GM19193 (cell line): Measurements from ENCODE around the gene SEPTIN10.

Experiments
- POLR2A ChIP-seq: IDR thresholded peaks from 4 replicates; pipeline ENCODE4 v1.6.1; 2011; ENCODE audit not compliant: insufficient read depth, insufficient read length; ENCODE audit errors: extremely low read depth

Gene SEPTIN10

DNA sequence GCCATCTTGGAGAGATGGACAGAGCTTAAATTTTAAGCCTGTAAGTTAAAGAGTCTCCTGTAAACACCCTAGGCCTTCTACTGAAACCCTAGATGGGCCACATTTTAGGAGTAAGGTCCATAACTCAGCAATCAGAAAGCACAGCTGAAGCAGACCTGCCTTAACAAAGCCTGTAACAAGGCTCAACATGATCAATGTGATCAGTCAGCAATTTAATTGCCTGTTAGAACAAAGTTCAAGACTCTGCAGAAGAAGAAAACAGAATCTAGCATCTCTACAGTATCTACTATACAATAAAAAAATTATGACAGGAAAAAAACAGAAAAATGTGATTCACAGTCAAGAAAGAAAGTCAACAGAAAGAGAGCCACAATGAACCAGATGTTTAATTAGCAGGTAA lies 27.1 kb downstream of the SEPTIN10 start:
- TF ChIP-seq POLR2A, result no peak

GRCh38 chr2:109582928-109583895 lies 30.6 kb downstream of the SEPTIN10 start:
- TF ChIP-seq POLR2A, result no peak

GRCh38 chr2:109575373-109575772 lies 38.4 kb downstream of the SEPTIN10 start:
- no peak for TF ChIP-seq POLR2A

GRCh38 chr2:109563980-109564550 lies 49.7 kb downstream of the SEPTIN10 start:
- no peak for TF ChIP-seq POLR2A

DNA sequence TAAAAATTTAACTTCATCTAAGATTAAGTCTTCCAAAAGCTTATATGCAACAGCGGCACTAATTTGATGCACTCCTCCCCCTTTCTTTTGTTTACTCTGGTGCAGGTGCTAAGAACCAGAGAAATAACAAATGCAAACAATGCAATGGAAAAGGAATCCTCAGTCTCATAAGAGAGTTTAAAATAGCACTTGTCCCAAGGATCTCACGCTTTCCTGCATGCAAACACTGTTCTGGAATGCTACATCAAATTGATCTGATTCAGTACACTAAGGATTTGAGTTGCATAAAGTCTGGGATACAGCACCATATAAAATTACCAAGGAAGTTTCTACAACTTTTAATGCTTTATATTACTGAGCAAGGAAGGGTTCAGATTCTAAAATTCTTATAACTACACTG lies 50.5 kb downstream of the SEPTIN10 start:
- no peak for TF ChIP-seq POLR2A

GRCh38 chr2:109562421-109562820 lies 51.3 kb downstream of the SEPTIN10 start:
- TF ChIP-seq POLR2A, result no peak

GRCh38 chr2:109560265-109560664 lies 53.5 kb downstream of the SEPTIN10 start:
- TF ChIP-seq POLR2A, result no peak

GRCh38 chr2:109558076-109558882 lies 55.5 kb downstream of the SEPTIN10 start:
- no peak for TF ChIP-seq POLR2A

GRCh38 chr2:109557309-109557708 lies 56.5 kb downstream of the SEPTIN10 start:
- no peak for TF ChIP-seq POLR2A

- no peak for TF ChIP-seq POLR2A
Measured at GRCh38 chr2:109555346-109555900, 58.3 kb downstream of the SEPTIN10 start.

GRCh38 chr2:109554758-109555157 lies 59.0 kb downstream of the SEPTIN10 start:
- TF ChIP-seq POLR2A, result no peak

DNA sequence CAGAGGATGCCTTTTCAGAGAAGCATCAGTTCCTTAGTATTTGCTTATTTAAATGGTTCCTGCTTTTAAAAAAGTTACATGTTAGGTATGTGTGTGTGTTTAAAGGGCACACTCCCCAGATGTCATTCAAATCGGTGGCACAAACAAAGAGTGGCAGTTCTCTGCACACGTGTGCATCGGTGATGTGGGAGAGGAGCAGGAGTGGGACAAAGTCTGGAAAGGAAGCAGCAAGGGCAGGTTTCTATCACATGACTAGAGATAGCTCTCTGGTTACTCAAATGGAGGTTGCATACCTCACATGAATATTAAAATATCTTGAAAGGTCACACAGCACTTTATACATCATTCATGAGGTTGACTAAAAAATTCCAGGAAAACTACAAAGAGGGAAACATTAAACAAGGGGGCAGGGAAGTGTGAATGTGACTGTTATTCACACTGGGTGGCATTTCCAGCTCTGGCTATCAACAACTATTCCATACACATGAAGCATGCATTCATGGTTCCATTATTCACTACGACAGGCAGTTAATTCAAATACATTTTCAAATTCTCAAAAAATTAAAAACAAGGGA lies 64.7 kb downstream of the SEPTIN10 start:
- no peak for TF ChIP-seq POLR2A

DNA sequence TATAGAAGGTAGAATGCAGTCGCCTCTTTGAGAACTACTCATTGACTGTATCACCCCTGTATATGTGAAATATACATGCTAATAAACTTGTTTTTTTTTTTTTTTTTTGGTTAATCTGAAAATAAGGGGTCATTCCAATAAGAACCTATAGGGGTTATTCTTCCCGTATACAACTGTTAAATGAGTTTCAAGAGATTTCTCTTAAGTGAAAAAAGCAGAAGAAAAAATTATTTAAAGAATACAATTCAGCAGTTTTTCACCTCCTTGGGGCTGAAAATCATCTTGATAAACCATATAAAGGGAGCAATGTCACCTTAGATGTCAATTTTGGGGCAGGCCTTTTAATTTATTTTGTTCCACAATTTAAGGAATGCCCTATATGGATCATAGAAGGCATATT lies 66.5 kb downstream of the SEPTIN10 start:
- no peak for TF ChIP-seq POLR2A

GRCh38 chr2:109545828-109546713 lies 67.7 kb downstream of the SEPTIN10 start:
- no peak for TF ChIP-seq POLR2A
